GM12878 (cell line): ENCODE data around the gene HSPBP1.

Experiments
- CREM ChIP-seq: IDR thresholded peaks from 2 replicates; pipeline ENCODE4 v1.6.1; 2014; ENCODE audit warnings: antibody characterized with exemption, low read depth
- CTCF ChIP-seq, 3 experiments: IDR thresholded peaks in 2 of 3; conservative IDR thresholded peaks in 1 of 3; 2 replicates each; pipeline ENCODE4 v1.5.1; 2011; ENCODE audit warnings: low read depth in 3 of 3, low read length in 3 of 3, mild to moderate bottlenecking in 3 of 3, control low read depth in 2 of 3, moderate library complexity in 2 of 3, inconsistent platforms in 1 of 3, mixed read lengths in 1 of 3; ENCODE audit not compliant: control insufficient read depth in 2 of 3, insufficient read depth in 1 of 3; ENCODE audit errors: extremely low read depth in 1 of 3
- E2F4 ChIP-seq: IDR thresholded peaks from 2 replicates; pipeline ENCODE4 v1.6.1; 2012; ENCODE audit warnings: low read depth, low read length, improper control_type of control experiment
- EGR1 ChIP-seq, 2 experiments: IDR thresholded peaks; 1 replicate in 1 of 2; 2 replicates in 1 of 2; pipeline ENCODE4 v1.6.1; 2011 to 2012; ENCODE audit warnings: low read depth in 2 of 2, low read length in 2 of 2, borderline replicate concordance in 1 of 2, mild to moderate bottlenecking in 1 of 2, moderate library complexity in 1 of 2
- EZH2 ChIP-seq: IDR thresholded peaks from 2 replicates; pipeline ENCODE4 v1.6.1; 2012; ENCODE audit warnings: low read depth, mild to moderate bottlenecking, control low read depth, inconsistent platforms, low read length, borderline replicate concordance; ENCODE audit not compliant: control insufficient read depth
- KLF5 ChIP-seq: fragments of 450-650 bp; IDR thresholded peaks from 2 replicates; pipeline ENCODE4 v1.6.1; 2014; ENCODE audit warnings: mild to moderate bottlenecking; ENCODE audit not compliant: partially characterized antibody
- NRF1 ChIP-seq: conservative IDR thresholded peaks from 2 replicates; pipeline ENCODE4 v1.6.1; 2011; ENCODE audit warnings: mild to moderate bottlenecking, low read depth, low read length, improper control_type of control experiment
- PML ChIP-seq: IDR thresholded peaks from 2 replicates; pipeline ENCODE4 v1.6.1; 2012; ENCODE audit warnings: low read length, inconsistent platforms
- POLR2A ChIP-seq: IDR thresholded peaks from 2 replicates; pipeline ENCODE4 v1.6.1; 2011; ENCODE audit warnings: low read depth, mild to moderate bottlenecking, low read length
- REST ChIP-seq: IDR thresholded peaks from 2 replicates; pipeline ENCODE4 v1.6.1; 2012; ENCODE audit warnings: mild to moderate bottlenecking, low read depth, low read length
- SIN3A ChIP-seq: IDR thresholded peaks from 2 replicates; pipeline ENCODE4 v1.6.1; 2012; ENCODE audit warnings: low read depth, low read length, improper control_type of control experiment
- TAF1 ChIP-seq: IDR thresholded peaks from 2 replicates; pipeline ENCODE4 v1.6.1; 2011; ENCODE audit warnings: mild to moderate bottlenecking, low read depth, low read length, borderline replicate concordance
- ZBTB40 ChIP-seq: fragments of 450-650 bp; IDR thresholded peaks from 2 replicates; pipeline ENCODE4 v1.6.1; 2016; ENCODE audit warnings: mild to moderate bottlenecking, moderate library complexity, borderline replicate concordance
- ZNF274 ChIP-seq: IDR thresholded peaks from one replicate; pipeline ENCODE4 v1.8.0; 2011; ENCODE audit not compliant: insufficient read length, insufficient read depth

GRCh38 chr19:55258828-55259539 lies 20.9 kb downstream of the HSPBP1 start, which contains the start of gene PPP6R1:
- no peak for TF ChIP-seq CTCF (IDR thresholded peaks at IDR 0.05 in 2 of 3, conservative IDR thresholded peaks at IDR 0.05 in 1 of 3; ENCODE audit: control insufficient read depth in 2 of 3, extremely low read depth in 1 of 3, insufficient read depth in 1 of 3, low read depth in 3 of 3, low read length in 3 of 3)
- TF ChIP-seq PML: peak; percentile 93
- TF ChIP-seq E2F4: 0 out of 2 replicates have a peak, but pooled peaks have one; percentile 22
- TF ChIP-seq NRF1: peak; percentile 96
- no peak for TF ChIP-seq EZH2
- TF ChIP-seq SIN3A: no peak; the same call in 1 of the 2 replicates
- peak; percentile 89 for TF ChIP-seq POLR2A
- TF ChIP-seq TAF1: peak; percentile 97
- TF ChIP-seq CREM: peak; percentile 76
- peak; percentile 94 for TF ChIP-seq KLF5
- TF ChIP-seq ZNF274: no peak
- TF ChIP-seq EGR1 (IDR thresholded peaks at IDR 0.05; ENCODE audit: borderline replicate concordance in 1 of 2, low read depth in 2 of 2, low read length in 2 of 2): peak in 1 of 2 experiments; percentile 35; a peak in 1 of 3 replicates
- TF ChIP-seq ZBTB40: peak; percentile 79; the same call in 1 of the 2 replicates
- TF ChIP-seq REST: no peak; the same call in 1 of the 2 replicates
